Limb (tissue), 2 donors: ENCODE data around the gene TAF4B.
A peak's percentile ranks its signal among the peaks of the same experiment; 100 is the strongest.

ENCODE experiments used
- DNase-seq, 2 donors: peaks; one replicate each; pipeline ENCODE4 v3.0.0-alpha.2; 2016; ENCODE audit errors: extremely low spot score in 2 of 2

TAF4B gene

GRCh38 chr18:26304511-26304910 is 78.3 kb downstream of the TAF4B start:
- DNase-seq = no peak

GRCh38 chr18:26307161-26307773 is 81.0 kb downstream of the TAF4B start:
- peak; percentile 46 to 61 for DNase-seq

GRCh38 chr18:26309281-26309680 is 83.0 kb downstream of the TAF4B start:
- no peak for DNase-seq

- no peak for DNase-seq
These were observed 86.0 kb downstream of the TAF4B start for GRCh38 chr18:26312199-26312598.

DNA sequence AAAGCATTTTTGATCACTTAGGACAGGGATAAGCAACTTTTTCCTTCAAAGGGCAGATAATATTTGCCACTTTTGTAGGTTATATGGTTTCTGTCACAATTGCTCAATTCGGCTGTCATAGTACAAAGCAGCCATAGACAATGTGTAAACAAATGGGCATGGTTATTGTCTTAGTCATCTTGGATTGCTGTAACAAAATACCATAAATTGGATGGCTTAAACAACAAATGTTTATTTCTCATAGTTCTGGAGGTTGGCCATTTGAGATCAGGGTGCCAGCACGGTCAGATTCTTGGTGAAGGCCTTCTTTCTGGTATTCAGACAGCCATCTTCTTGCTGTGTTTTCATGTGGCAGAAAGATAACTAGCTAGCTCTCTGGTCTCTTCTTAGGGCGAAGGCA is 91.2 kb downstream of the TAF4B start:
- no peak for DNase-seq

DNA sequence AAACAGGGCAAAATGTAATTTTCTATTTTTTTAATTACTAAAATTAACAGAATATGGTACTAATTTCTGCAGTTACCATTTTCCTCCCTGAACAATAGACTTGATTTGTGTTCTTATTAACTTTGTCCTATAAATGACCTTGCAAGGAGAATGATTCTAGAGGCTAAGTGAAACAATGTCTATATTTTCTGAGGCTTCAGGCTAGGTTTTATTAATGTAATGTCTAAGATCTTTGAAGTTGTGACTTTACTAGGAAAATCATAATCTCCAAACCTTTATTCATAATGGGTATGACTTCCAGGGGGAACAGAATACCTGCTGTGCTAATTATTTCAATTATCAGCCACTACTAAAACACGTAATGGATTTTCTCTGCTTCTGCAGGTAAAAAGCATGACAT is 94.4 kb downstream of the TAF4B start:
- no peak for DNase-seq

DNA sequence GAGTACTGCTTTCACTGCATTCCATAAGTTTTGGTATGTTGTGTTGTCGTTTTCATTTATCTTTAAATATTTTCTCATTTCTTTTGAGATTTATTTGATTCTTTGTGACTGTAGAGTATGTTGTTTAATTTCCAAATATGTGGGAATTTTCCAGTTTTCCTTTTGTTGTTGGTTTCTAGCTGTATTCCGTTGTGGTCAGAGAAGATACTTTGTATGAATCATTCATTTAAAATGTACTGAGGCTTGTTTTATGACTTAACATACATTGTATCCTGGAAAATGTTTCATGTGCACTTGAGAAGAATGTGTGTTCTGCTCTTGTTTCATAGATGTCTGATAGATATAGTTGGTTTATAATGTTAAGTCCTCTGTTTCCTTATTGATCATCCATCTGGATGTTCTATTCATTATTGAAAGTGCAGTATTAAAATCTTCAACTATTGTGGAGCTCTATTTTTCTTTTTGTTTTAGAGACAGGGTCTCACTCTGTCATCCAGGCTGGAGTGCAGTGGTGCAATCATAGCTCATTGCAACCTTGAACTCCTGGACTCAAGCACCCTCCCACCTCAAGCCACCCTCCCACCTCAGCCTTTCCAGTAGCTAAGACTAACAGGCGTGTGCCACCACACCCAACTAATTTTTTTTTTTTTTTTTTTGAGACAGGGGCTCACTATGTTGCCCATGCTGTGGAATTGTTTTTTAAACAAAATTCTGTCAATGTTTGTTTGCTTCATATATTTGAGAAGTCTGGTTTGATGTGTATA is 96.8 kb downstream of the TAF4B start:
- DNase-seq = no peak

DNA sequence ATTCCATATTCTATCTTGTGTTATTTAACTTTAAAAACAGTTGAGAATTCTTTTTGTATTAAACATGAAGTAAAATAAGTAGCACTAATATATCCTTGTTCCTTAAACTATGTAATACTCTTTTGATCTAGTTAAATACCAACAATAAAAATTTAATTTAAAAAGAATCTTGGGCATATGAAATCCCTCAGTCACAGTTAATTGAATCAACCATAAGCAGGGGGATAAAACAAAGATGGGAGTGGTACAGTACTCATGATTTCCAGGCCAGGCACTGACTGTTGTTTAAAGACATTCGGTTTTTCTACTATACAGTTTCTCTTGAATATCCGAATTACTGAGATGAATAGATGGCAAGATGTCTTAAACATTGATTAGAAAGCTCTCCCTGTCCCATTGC is 99.5 kb downstream of the TAF4B start:
- DNase-seq = no peak

DNA sequence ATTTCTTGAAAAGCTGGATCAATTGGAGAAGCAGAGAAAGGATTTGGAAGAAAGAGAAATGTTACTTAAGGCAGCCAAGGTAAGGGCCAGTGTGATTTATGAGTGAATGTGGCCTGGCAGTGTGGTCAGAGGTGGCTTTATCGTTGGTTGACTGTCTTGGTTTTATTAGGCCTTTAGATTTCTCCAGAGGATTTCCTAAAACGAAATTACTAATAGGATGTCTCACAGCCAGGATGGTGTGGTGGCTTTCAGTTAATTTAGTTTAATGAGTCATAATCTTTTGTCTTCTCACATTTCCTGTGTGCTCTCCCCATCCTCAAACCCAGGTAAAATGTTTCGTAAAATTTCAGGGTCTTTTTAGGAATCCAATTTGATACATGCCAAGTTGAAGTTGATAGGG is 100.8 kb downstream of the TAF4B start:
- no peak for DNase-seq

DNA sequence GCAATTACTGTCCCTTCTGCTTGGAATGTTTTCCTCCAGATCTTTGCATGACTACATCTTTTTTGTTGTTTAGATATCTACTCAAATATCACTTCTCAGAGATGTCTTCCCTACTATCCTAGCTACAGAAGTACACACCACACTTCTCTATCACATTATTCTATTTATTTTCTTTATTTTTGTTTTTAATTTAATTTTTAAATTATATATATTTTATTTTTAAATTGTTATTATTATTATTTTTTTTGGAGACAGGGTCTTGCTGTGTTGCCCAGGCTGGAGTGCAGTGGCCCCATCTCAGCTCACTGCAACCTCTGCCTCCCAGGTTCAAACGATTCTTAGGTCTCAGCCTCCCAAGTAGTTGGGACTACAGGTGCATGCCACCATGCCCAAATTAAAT is 106.7 kb downstream of the TAF4B start:
- no peak for DNase-seq

GRCh38 chr18:26335156-26335555 is 108.9 kb downstream of the TAF4B start:
- no peak for DNase-seq

DNA sequence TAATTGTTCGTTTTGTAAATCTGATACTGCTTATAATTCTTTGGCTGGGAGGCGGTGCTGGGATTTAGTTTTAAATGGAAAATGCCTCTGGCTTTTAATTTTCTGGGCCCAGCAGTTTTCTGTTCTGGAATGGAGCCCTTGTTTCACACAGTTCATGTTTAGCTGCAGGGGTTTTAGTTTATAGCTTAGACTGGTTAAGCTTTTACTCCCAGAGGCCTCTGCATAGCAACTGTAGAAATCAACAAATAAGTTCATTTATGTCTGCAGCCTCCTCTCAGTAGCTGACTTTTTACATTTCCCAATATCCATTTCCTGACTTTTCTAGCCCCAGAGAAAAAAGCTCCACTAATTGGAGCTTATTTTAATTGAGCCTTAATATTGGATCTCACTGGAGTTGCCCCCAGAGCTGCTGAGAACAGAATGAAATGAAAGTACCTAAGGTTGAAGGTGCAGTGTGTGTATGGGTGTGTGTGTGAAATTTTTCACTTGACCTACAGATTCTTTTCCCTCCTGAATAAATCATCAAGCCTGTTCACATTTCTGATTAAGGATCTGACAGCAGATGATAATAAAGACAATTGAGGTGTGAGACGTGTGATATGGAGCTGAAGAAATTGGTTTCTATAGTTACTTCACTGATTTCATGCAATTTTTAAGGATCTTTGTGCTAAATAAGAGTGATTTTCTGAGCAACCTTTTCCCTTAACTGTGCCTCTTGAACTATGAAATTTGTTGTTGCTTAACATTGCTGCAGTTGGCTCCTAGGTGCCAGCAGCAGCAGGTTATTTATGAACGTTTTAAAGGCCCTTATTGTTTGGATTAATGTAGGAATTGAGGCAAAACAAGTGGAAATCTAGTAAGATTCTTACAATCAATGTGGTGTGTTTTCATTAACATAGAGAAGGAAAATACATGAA is 109.6 kb downstream of the TAF4B start:
- peak in 1 of 2 donors; percentile 82 for DNase-seq

GRCh38 chr18:26336572-26336971 is 110.3 kb downstream of the TAF4B start:
- no peak for DNase-seq

GRCh38 chr18:26342646-26343045 is 116.4 kb downstream of the TAF4B start:
- no peak for DNase-seq

DNA sequence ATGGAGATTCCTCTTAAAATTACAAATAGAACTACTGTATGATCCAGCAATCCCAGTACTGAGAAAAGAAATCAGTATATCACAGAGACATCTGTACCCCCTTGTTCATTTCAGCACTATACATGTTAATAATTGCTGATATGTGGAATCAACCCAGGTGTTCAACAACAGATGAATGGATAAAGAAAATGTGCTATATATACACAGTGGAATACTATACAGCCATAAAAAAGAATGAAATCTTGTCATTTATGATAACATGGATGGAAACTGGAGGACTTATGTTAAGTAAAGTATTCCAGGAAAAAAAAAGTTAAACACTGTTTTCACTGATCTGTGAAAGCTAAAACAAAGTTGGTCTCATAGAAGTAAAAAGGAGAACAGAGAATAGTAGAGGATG is 124.7 kb downstream of the TAF4B start:
- no peak for DNase-seq

GRCh38 chr18:26356045-26356785 is 130.0 kb downstream of the TAF4B start:
- no peak for DNase-seq

DNA sequence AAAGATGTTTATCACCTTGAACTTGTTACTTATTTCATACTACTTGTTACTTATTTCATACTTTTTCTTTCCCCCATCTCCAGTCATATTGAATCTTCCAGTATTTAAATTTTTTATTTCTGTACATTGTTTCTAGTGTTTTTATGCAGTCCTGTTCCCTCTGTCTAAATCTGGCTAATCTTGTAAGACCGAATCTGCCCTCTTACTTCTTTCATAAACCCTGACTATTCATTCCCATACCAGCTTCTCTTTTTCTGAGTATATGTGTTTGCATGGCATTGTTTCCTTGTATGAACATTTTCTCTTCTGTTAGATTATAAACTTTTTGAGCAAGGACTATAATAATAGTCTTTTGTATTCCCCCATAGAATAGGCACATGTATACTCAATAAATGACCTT is 131.7 kb downstream of the TAF4B start:
- DNase-seq = no peak

DNA sequence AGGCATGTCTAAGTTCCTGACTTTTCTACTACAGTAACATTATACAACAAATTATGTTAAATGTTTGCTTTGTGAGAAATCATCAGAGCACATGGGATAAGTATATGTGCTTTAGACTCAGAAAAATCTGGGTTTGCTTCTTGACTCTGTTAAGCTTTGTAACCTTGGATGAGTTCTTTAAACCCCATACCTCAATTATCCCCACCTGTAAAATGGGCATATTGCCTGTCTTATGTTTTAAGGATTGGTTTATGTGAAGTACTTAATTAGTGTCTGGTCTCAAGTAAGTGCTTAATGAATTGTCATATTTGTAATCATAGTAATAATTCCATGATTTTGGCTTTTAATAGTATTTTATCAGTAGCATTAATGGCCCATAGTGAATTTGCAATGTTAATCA is 135.8 kb downstream of the TAF4B start:
- no peak for DNase-seq

DNA sequence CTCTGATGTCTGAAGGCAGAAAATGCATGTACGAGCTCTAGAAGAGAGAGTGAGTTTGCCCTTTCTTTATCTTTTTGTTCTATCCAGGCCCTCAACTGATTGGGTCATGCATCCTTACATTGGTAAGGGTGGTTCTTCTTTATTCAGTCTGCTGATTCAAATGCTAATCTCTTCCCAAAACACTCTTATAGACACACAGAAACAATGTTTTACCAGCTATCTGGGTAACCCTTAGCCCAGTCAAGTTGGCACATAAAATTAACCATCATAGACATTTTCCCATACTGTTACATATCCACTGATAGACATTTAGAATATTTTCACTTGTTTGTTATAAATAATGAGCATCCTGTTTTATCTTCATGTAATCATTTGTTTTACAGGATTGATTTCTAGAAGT is 141.2 kb downstream of the TAF4B start:
- no peak for DNase-seq

- no peak for DNase-seq
These were observed 143.8 kb downstream of the TAF4B start for GRCh38 chr18:26370037-26370436.

GRCh38 chr18:26376105-26376504 is 149.9 kb downstream of the TAF4B start:
- no peak for DNase-seq

- DNase-seq = no peak
These were observed 152.5 kb downstream of the TAF4B start for GRCh38 chr18:26378701-26379100.
